ENCODE measurements around the gene TSSK2. TPM values are rescaled to one million over a fixed set of nuclear protein-coding genes. Genes with fewer than 3 reads are reported as not detected.

TSSK2 gene
- total and polyA plus RNA-seq, 2 donors (not counting 3 experiments of a cell fraction or from before 2014, with no cell fraction given): not detected

DNA sequence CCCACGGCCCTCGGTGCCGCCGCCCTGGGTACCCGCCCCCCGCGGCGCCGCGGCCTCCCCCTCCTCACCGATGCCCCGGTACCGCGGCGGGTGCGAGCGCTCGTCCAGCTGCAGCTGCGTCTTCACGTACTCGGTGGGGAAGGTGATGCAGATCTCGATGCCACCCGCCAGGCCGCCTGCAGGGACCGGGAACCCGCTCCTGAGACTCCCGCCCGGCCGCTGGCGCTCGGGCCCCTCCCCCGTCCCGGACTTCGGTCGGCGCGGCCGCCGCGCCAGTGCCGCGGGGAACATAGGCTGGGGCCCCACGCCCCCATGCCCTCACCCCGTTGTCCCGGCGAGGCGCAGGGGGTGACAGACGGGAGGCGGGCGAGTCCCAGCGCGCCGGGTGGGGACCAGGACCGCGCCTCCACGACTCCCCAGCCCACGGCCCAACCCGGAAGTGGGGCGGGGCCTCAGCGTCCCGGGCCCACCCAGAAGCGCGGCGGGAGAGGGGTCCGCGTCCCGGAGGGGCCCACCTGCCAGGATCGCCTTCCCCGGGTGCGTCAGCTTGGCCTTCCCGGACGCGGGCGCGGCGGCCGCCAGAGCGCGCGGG lies 47.1 kb downstream of the TSSK2 start:
- FAIRE-seq: peak; percentile 64
- peak overlapping the region; percentile 74 for H3K9ac ChIP-seq (replicated peaks; ENCODE audit: extremely low read depth, insufficient read depth, low read length)
- DNase-seq (ENCODE audit: low read depth, low spot score): peak; percentile 46
- H3K9me3 ChIP-seq (replicated peaks; ENCODE audit: control insufficient read depth, insufficient read depth, low read length): no peaks in the 10 kb centered on the region
- H3K4me3 ChIP-seq (replicated peaks in 1 of 3; ENCODE audit: insufficient read depth in 1 of 3, low read depth in 1 of 3, low read length in 3 of 3): peak overlapping the region; percentile 60 to 89 (median 68)
- POLR2A ChIA-PET: no interaction called here
- H3K4me2 ChIP-seq (ENCODE audit: insufficient read depth, low read length): peak overlapping the region; percentile 62
- no peaks in the 10 kb centered on the region for H4K20me1 ChIP-seq (replicated peaks; ENCODE audit: control insufficient read depth, extremely low read depth, insufficient read depth, low read length)
- no peaks in the 10 kb centered on the region for H3K9me1 ChIP-seq (replicated peaks; ENCODE audit: control insufficient read depth, extremely low read depth, insufficient read depth, low read length)
- H2AFZ ChIP-seq (ENCODE audit: low read depth, low read length): peak overlapping the region; percentile 60
- peak overlapping the region; percentile 56 for H3K27ac ChIP-seq (ENCODE audit: insufficient read depth, low read depth, low read length)
- H3K36me3 ChIP-seq (ENCODE audit: control insufficient read depth in 2 of 2, extremely low read depth in 1 of 2, insufficient read depth in 2 of 2, low read length in 2 of 2): peaks cover 0 to 5% of the 10 kb centered on the region in 2 experiments
- peaks cover 9% of the 10 kb centered on the region for H3K4me1 ChIP-seq (ENCODE audit: control insufficient read depth, extremely low read depth, insufficient read depth, low read length)
- no TSS peak for BruUV-seq (replicated peaks)
- TF ChIP-seq MAX (IDR thresholded peaks at IDR 0.05; ENCODE audit: insufficient read depth, insufficient read length) (no peak), EZH2 (IDR thresholded peaks at IDR 0.05; ENCODE audit: borderline replicate concordance, low read depth, low read length, severe bottlenecking) (no peak), POLR2A (IDR thresholded peaks at IDR 0.05; ENCODE audit: low read depth, low read length) (no peak), POLR2AphosphoS5 (IDR thresholded peaks at IDR 0.05; ENCODE audit: insufficient read depth, low read depth, low read length) (no peak), GATA2 (IDR thresholded peaks at IDR 0.05; ENCODE audit: insufficient read depth, insufficient read length, low read depth, low read length) (no peak)
- TF ChIP-seq, protein P1, sequence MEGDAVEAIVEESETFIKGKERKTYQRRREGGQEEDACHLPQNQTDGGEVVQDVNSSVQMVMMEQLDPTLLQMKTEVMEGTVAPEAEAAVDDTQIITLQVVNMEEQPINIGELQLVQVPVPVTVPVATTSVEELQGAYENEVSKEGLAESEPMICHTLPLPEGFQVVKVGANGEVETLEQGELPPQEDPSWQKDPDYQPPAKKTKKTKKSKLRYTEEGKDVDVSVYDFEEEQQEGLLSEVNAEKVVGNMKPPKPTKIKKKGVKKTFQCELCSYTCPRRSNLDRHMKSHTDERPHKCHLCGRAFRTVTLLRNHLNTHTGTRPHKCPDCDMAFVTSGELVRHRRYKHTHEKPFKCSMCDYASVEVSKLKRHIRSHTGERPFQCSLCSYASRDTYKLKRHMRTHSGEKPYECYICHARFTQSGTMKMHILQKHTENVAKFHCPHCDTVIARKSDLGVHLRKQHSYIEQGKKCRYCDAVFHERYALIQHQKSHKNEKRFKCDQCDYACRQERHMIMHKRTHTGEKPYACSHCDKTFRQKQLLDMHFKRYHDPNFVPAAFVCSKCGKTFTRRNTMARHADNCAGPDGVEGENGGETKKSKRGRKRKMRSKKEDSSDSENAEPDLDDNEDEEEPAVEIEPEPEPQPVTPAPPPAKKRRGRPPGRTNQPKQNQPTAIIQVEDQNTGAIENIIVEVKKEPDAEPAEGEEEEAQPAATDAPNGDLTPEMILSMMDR (IDR thresholded peaks at IDR 0.05; ENCODE audit: extremely low read depth in 1 of 2, insufficient read depth in 1 of 2, low read depth in 1 of 2, low read length in 2 of 2): no peak
- dilution Hi-C loops (cut with MboI; ENCODE audit: extremely low pct_ligation_motif_present, low sequenced_read_pairs): no loop called here
- CTCF ChIA-PET: interaction anchor here (0.5 to 3.5 kb wide), 14 partner anchors 9 to 452 kb away, joined by 3 to 25 read pairs (median 6); partner anchors contain the start of genes CLTCL1 and ESS2
- H3K79me2 ChIP-seq (ENCODE audit: control insufficient read depth, insufficient read depth, low read length): peaks cover 20% of the 10 kb centered on the region
- H3K27me3 ChIP-seq (ENCODE audit: control insufficient read depth in 2 of 2, insufficient read depth in 2 of 2, low read length in 2 of 2): no peaks in the 10 kb centered on the region
- intact Hi-C loops (cut with micrococcal nuclease): loop anchor here (1.0 to 5.0 kb wide), 3 partner anchors 34 to 269 kb away; partner anchors contain the start of genes C22orf39, ESS2 and MRPL40
